Thyroid gland (tissue), 4 donors: ENCODE data around the gene KAT7.

Experiments used
- POLR2A ChIP-seq, 2 donors: fragments of 450-650 bp; IDR thresholded peaks; one replicate each; pipeline ENCODE4 v1.6.1; 2017; ENCODE audit warnings: antibody characterized with exemption in 2 of 2, mild to moderate bottlenecking in 2 of 2, moderate library complexity in 1 of 2
- TF ChIP-seq, protein P1 (sequence below), 6 experiments: fragments of 200-600 bp in 3 of 6; fragments of 450-650 bp in 3 of 6; sonication (generic) in 3 of 6; IDR thresholded peaks; one replicate each; pipeline ENCODE4 v1.5.1; 2016 to 2019; ENCODE audit warnings: antibody characterized with exemption in 6 of 6, mild to moderate bottlenecking in 2 of 6, inconsistent platforms in 1 of 6, moderate library complexity in 1 of 6

DNA sequence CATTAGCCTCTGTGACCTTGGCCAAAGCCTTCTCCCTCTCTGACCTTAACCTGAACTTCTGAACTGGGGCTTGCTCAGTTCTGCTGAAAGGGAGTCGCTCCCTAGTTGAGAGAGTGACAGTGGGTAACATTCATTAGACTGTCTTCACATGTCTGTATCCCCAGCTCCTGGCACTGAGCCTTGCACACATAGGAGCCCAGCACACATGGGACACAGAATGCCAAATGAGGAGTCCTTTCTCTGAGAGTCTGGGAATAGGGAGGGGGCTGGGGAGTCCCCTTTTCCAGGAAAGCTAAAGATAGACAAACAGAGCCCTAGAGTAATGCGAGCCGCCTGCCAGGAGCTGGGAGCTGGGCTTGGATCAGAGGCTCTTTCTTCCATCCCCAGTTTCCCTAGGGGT lies 56.8 kb downstream of the KAT7 start:
- TF ChIP-seq, protein P1, sequence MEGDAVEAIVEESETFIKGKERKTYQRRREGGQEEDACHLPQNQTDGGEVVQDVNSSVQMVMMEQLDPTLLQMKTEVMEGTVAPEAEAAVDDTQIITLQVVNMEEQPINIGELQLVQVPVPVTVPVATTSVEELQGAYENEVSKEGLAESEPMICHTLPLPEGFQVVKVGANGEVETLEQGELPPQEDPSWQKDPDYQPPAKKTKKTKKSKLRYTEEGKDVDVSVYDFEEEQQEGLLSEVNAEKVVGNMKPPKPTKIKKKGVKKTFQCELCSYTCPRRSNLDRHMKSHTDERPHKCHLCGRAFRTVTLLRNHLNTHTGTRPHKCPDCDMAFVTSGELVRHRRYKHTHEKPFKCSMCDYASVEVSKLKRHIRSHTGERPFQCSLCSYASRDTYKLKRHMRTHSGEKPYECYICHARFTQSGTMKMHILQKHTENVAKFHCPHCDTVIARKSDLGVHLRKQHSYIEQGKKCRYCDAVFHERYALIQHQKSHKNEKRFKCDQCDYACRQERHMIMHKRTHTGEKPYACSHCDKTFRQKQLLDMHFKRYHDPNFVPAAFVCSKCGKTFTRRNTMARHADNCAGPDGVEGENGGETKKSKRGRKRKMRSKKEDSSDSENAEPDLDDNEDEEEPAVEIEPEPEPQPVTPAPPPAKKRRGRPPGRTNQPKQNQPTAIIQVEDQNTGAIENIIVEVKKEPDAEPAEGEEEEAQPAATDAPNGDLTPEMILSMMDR (IDR thresholded peaks at IDR 0.05), result no peak
- no peak for TF ChIP-seq POLR2A (IDR thresholded peaks at IDR 0.05)
